IPS-18c (cell line): ENCODE measurements around the gene ZNF354B.
"Not testable (repeated sequence)": the region's sequence is repeated elsewhere in the genome, so short reads cannot be mapped to it uniquely, and the experiment has no call there.

Source experiments
- H3K4me3 ChIP-seq: 2 replicates; pipeline ENCODE4 v1.7.0; 2013; ENCODE audit warnings: low read depth, mild to moderate bottlenecking, low read length, moderate library complexity; ENCODE audit not compliant: insufficient read depth
- H3K9me3 ChIP-seq: one replicate; pipeline ENCODE4 v1.6.1; 2013; ENCODE audit warnings: mild to moderate bottlenecking, low read length, moderate library complexity; ENCODE audit not compliant: control insufficient read depth, insufficient read depth

ZNF354B gene

DNA sequence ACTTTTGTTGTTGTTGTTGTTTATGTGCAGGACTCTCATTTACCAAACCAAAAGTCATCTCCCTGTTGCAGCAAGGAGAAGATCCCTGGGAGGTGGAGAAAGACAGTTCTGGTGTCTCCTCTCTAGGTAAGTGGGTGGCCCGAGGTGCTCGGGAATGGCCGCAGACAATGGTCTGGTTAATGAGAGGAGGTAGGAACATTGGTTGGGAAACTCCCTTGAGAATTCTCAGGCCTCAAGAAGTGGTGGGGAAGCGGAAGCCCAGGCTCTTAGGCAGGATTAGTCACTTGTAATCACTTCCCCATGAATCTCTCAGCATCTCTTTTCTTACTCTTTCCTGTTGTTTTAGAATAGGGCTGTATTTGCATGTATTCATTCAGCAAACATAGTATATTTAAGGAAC lies 7.2 kb downstream of the ZNF354B start:
- H3K9me3 ChIP-seq, result no peaks in the 10 kb centered on the region

DNA sequence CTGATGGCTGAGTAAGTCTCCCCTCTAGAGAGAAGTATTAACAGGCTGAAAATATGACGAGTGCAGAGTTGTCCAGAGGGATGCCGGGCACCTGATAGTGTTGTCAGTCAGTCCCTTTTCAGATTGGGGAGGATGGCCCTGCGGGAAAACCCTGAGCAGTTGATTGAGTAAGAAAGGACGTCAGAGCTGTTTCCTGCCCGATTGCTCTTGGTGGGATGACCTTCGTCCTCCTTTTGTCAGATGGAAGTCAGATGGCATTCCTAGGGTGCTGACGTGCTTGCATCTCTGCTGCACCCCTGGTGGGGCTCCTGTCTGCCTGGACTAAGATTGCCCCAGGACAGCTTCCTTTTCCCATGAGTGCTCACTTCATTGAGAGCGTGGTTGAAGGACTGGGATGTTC lies 9.8 kb downstream of the ZNF354B start:
- Histone ChIP-seq H3K9me3 (no peaks in the 10 kb centered on the region), H3K4me3 (no peak overlapping the region)

More for the DNA sequence above, 7.2 kb downstream of the ZNF354B start:
- H3K4me3 ChIP-seq, result no peak overlapping the region

DNA sequence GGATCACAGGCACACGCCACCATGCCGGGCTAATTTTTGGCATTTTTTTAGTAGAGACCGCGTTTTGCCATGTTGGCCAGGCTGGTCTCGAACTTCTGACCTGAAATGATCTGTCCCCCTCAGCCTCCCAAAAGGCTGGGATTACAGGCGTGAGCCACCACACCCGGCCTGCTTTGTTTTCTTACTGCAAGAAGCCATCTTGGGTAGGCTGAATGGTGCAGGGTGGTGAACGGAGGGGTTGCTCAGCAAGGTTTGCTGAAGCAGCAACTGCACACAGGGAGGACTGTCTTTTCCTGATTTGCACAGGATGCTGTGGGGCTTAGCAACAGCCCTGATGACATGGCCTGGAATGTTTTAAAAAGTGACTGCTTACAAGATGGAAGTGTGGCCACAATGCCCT lies 10.7 kb downstream of the ZNF354B start:
- peaks cover 4% of the 10 kb centered on the region for H3K9me3 ChIP-seq
- no peak overlapping the region for H3K4me3 ChIP-seq

DNA sequence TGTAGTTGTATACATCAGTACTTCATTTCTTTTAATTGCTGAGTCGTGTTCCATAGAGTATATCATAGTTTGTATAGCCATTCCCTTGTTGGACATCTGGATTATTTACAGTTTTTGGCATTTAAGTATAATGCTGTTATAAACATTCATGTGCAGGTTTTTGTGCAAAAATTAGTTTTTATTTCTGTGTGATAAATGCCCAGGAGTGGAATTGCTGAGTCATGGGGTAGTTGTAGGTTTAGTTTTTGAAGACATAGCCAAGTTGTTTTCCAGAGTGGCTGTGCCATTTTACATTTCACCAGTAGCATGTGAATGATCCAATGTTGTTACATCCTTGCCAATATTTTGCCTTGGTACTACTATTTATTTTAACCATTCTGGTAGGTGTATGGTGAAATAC lies 12.5 kb downstream of the ZNF354B start:
- no peak overlapping the region for H3K4me3 ChIP-seq
- peaks cover 8% of the 10 kb centered on the region for H3K9me3 ChIP-seq

DNA sequence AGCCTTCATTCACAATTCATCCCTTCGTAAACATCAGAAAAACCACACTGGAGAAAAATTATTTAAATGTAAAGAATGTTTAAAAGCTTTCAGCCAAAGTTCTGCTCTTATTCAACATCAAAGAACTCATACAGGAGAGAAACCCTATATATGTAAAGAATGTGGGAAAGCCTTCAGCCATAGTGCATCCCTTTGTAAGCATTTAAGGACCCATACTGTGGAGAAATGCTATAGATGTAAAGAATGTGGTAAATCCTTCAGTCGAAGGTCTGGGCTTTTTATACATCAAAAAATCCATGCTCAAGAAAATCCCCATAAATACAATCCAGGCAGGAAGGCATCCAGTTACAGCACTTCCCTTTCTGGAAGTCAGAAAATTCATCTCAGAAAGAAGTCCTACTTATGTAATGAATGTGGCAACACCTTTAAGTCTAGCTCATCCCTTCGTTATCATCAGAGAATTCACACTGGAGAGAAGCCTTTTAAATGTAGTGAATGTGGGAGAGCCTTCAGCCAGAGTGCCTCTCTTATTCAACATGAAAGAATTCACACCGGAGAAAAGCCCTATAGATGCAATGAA lies 23.5 kb downstream of the ZNF354B start:
- not testable (repeated sequence) for H3K9me3 ChIP-seq, H3K4me3 ChIP-seq

DNA sequence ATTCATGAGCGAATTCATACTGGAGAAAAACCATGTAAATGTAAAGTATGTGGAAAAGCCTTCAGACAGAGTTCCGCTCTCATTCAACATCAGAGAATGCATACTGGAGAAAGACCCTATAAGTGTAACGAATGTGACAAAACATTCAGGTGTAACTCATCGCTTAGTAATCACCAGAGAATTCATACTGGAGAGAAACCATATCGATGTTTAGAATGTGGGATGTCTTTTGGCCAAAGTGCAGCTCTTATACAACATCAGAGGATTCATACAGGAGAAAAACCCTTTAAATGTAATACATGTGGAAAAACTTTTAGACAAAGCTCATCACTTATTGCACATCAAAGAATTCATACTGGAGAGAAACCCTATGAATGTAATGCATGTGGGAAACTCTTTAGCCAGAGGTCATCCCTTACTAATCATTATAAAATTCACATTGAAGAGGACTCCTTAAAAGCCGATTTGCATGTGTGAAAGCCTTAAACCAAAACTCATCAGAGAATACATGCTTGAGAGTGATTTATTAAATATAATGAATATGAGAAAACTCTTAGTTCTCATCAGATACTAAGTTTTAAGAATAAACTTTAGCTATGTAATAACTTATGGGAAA lies 24.2 kb downstream of the ZNF354B start:
- H3K4me3 ChIP-seq, result no peak overlapping the region
- peaks cover 9% of the 10 kb centered on the region for H3K9me3 ChIP-seq

DNA sequence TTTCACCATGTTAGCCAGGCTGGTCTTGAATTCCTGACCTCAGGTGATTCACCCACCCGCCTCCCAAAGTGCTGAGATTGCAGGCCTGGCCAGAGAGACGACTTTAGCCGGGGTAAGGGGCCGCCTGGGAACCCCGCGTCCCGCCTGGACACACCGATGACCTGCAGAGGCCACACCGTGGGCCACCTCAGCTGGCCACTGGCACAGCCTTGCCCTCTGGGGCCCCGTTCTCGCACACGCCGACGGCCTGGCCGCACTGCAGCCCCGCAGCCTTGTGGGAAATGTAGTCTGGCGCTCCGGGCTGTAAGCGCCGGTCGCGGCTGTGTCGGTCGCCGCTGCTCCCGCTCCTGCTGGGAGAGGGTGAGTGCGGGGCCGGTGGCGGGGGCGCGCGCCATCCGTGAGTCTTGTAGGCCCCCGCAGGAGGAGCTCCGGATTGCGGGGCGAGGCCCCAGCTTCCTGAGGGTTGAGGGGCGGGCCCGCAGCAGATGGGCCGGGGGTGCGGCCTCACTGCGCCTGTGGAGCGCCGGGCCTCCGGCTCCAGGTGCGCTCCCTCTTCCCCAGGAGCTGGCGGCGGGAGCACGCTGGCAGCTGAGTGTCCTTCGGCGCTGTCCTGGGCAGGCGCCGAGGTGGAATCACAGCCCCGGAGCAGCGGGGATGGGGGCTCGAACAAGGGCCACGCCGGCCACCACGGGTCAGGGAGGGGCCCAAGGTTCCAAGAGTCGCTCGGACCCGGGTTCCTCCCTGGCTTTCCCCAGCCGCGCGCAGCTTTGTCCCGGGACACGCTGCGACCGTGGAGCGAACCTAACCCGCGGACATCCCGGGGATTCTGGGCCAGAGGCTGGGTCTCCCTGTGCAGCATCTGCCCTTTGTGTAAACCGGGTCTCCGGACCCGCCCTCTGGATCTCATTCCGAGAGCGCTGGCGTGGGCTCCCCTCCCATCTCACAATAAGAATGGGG lies 36.1 kb downstream of the ZNF354B start, which contains the start of gene ZFP2:
Gene ZFP2 (plus strand): TSS at position 299 of the 957 bp plus-strand sequence. CDS start 35,401 bp downstream, outside the sequence.
- Histone ChIP-seq H3K9me3 (no peaks in the 10 kb centered on the region), H3K4me3 (peak within 1 kb of the TSS; percentile 81)

DNA sequence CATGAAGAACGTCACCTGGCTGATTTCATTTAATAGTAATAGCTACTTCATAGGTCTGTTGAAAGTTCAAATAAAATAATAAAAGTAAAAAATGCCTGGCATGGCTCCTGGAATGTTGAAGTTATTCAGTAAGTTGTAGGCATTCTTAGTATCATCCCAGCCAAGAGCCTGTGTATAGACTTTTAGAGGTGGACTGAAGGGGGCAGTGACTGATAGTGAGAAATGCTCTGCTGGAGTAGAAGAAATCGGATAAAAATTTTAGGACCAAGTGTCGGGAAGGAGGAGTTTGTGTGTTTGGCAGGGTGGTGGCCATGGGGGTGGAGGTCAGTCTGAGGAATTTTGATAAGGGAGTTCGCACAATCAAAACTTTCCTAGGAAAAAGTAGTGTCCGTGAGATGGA lies 39.5 kb downstream of the ZNF354B start:
- peaks cover 2% of the 10 kb centered on the region for H3K9me3 ChIP-seq

DNA sequence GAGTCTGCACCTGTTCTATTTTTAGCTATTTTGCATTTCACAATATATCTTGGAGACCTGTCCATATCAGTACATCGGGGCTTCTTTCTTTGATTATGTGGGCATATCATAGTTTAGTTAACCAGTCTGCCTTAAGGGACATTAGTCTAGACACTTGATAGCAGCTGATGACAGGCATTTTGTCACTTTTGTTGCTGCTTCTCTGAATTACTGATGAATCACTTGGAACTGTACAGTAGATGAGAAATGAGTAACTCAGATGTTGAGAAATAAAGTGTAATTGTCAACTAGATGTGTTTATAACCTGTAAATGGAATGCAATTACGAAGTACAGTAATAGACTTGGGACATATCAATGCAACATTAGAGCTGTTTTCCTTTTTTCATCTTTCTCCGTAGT lies 43.1 kb downstream of the ZNF354B start:
- Histone ChIP-seq H3K4me3 (no peak overlapping the region), H3K9me3 (peaks cover 2% of the 10 kb centered on the region)

More for the DNA sequence above, 39.5 kb downstream of the ZNF354B start:
- no peak overlapping the region for H3K4me3 ChIP-seq

DNA sequence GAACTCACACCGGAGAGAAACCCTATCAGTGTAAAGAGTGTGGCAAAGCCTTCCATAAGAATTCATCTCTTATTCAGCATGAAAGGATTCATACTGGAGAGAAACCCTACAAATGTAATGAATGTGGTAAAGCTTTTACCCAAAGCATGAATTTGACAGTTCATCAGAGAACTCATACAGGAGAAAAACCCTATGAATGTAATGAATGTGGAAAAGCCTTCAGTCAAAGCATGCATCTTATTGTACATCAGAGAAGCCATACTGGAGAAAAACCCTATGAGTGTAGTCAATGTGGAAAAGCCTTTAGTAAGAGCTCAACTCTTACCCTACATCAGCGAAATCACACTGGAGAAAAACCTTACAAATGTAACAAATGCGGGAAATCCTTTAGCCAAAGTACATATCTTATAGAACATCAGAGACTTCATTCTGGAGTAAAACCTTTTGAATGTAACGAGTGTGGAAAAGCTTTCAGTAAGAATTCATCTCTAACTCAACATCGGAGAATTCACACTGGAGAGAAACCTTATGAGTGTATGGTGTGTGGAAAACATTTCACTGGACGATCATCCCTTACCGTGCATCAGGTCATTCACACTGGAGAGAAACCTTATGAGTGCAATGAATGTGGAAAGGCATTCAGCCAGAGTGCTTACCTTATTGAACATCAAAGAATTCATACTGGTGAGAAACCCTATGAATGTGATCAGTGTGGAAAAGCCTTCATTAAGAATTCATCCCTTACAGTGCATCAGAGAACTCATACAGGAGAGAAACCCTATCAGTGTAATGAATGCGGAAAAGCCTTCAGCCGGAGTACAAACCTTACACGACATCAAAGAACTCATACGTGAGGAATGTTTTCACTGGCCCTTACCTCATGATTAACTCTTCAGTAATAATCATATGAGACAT lies 72.3 kb downstream of the ZNF354B start:
- no peak overlapping the region; the same call in 1 of the 2 replicates for H3K4me3 ChIP-seq
- H3K9me3 ChIP-seq, result peaks cover 38% of the 10 kb centered on the region
